Mesothelial cell of epicardium (in vitro differentiated cells): ENCODE results near the gene KANK4. TPM values are rescaled to one million over a fixed set of nuclear protein-coding genes. Genes with fewer than 3 reads are reported as not detected.

Source experiments
- DNase-seq, 2 experiments: peaks; one replicate each; pipeline ENCODE4 v3.0.0; 2021; ENCODE audit warnings: low spot score in 2 of 2; ENCODE audit not compliant: unreplicated experiment in 2 of 2
- H3K27ac Mint-ChIP-seq: 2 replicates; pipeline ENCODE4 v1.8.0; 2021; ENCODE audit warnings: mixed read lengths
- H3K27me3 Mint-ChIP-seq: 2 replicates; pipeline ENCODE4 v1.8.0; 2021; ENCODE audit warnings: low read depth, mixed read lengths
- H3K36me3 Mint-ChIP-seq: 2 replicates; pipeline ENCODE4 v1.8.0; 2021; ENCODE audit warnings: mixed read lengths
- H3K4me1 Mint-ChIP-seq: 2 replicates; pipeline ENCODE4 v1.8.0; 2021; ENCODE audit warnings: mixed read lengths
- H3K4me3 Mint-ChIP-seq: 2 replicates; pipeline ENCODE4 v1.8.0; 2021; ENCODE audit warnings: mild to moderate bottlenecking, moderate library complexity, mixed read lengths
- H3K9me3 Mint-ChIP-seq: 2 replicates; pipeline ENCODE4 v1.8.0; 2021; ENCODE audit warnings: mixed read lengths
- CTCF ChIP-seq: fragments of 200-600 bp; sonication (generic); IDR thresholded peaks from one replicate; pipeline ENCODE4 v1.5.0; 2021; ENCODE audit warnings: antibody characterized with exemption; ENCODE audit not compliant: unreplicated experiment
- total RNA-seq: library from RNA; stranded (reverse); gene quantifications from 3 replicates; pipeline ENCODE4 v1.2.1, GENCODE V29; 2021

KANK4 gene
- total RNA-seq, 1 donor from 2014 or later, result 34.3 TPM

GRCh38 chr1:62280960-62281465, 38.2 kb downstream of the KANK4 start:
- Mint-ChIP-seq H3K27ac (no peak overlapping the region), H3K9me3 (peaks cover 4% of the 10 kb centered on the region), H3K4me3 (no peak overlapping the region), H3K36me3 (peaks cover 24% of the 10 kb centered on the region), H3K27me3 (peaks cover 1% of the 10 kb centered on the region), H3K4me1 (peaks cover 70% of the 10 kb centered on the region)
- DNase-seq, result no peak
- no peak for TF ChIP-seq CTCF

DNA sequence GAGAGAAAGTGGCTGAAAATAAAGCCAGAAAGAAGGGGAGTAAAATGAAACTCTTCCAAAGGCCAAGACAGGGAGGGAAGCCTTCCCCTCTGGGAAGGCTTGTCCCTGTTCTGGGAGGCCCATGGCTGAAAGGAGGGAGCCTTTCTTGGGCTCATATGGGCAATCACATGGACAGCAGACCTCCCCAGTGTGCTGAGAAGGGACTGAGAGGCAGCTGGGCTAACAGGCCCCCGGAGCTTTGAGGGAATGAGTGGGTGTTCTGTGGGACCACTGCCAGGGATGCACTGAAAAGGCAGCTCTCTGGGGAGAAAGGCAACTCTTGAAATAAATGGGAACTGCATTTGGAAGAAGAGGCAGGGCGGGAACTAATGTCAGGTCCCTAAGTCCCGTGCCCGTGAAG, 39.1 kb downstream of the KANK4 start:
- Mint-ChIP-seq H3K27ac (peak overlapping the region; percentile 78), H3K27me3 (no peaks in the 10 kb centered on the region), H3K9me3 (peaks cover 4% of the 10 kb centered on the region), H3K36me3 (peaks cover 28% of the 10 kb centered on the region), H3K4me3 (no peak overlapping the region), H3K4me1 (peaks cover 67% of the 10 kb centered on the region)
- TF ChIP-seq CTCF, result no peak
- DNase-seq, result no peak

DNA sequence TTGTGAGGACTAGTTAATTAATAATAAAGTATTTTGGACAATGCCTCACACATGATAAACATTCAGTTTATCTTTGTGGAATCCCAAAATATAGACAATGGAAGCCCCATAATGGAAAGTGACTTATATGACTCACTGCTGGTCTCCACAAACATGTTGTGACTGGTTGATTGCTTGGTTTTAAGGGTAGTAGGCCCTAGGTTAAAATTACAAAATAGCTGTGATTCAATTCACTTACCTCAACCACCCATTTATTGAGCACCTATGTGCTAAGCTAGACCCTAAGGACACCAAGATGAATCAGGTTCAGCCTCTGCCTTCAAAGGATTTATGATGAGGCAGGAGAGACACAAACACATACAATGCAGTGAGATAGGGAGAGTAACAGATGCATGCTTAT, 42.4 kb downstream of the KANK4 start:
- peaks cover 41% of the 10 kb centered on the region for H3K36me3 Mint-ChIP-seq
- no peaks in the 10 kb centered on the region for H3K27me3 Mint-ChIP-seq
- peaks cover 4% of the 10 kb centered on the region for H3K9me3 Mint-ChIP-seq
- DNase-seq, result no peak
- TF ChIP-seq CTCF, result no peak
- no peak overlapping the region for H3K4me3 Mint-ChIP-seq
- H3K4me1 Mint-ChIP-seq, result peaks cover 50% of the 10 kb centered on the region
- H3K27ac Mint-ChIP-seq, result no peak overlapping the region

DNA sequence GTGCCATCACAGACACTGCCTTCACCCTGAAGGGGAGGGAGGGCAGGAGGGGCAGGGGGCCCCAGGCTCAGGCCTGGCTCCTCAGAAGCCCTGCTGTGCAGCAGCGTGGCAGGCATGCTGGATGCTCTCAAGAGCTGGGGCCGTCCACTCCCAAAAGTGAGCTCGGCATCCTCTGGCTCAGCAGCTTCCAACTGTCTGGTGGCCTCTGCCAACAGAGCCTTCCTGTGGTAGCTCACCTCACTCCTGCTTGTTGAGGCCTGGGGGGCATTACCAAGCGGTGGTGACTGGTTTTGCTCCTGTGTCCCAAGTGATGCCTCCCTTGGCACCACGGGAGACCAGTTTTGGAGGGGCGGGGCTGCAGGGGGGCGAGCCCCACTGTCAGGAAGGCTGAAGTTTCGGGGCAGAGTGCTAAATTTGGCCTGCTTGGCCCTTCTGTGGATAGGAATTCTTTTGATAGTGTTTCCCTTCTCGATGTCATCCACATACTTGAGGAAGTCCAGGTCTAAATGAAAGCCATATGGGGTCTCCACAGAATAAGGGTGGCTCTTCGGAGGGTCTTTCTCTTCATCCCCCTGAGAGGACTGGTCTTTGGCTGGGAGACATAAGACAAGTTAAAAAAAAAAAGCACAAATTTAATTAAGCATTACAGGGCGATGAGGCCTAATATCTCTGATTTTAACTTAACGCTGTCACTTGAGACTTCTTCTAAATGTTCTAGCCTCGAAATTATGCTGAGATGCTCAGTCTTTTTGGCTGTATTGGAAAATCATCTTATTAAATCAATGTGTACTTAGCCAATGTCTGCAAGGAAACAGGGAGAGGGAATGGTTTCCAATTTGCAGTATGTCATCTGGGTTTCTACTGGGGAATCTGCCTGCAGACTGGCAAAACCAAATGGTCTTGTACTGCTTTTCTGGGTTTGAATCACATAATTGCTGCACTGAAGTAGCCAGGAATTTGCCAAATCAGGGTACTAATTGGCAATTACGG, 44.4 kb downstream of the KANK4 start:
- H3K9me3 Mint-ChIP-seq, result peaks cover 4% of the 10 kb centered on the region
- DNase-seq, result no peak
- H3K27ac Mint-ChIP-seq, result no peak overlapping the region
- no peak for TF ChIP-seq CTCF
- H3K36me3 Mint-ChIP-seq, result peaks cover 31% of the 10 kb centered on the region
- H3K4me1 Mint-ChIP-seq, result peaks cover 58% of the 10 kb centered on the region
- no peak overlapping the region for H3K4me3 Mint-ChIP-seq
- H3K27me3 Mint-ChIP-seq, result no peaks in the 10 kb centered on the region

GRCh38 chr1:62273953-62274352, 45.3 kb downstream of the KANK4 start:
- no peak overlapping the region for H3K4me3 Mint-ChIP-seq
- H3K27me3 Mint-ChIP-seq, result no peaks in the 10 kb centered on the region
- no peak for TF ChIP-seq CTCF
- no peak for DNase-seq
- H3K9me3 Mint-ChIP-seq, result peaks cover 4% of the 10 kb centered on the region
- peaks cover 52% of the 10 kb centered on the region for H3K4me1 Mint-ChIP-seq
- peaks cover 33% of the 10 kb centered on the region for H3K36me3 Mint-ChIP-seq
- H3K27ac Mint-ChIP-seq, result no peak overlapping the region
